Caco-2 (cell line): ENCODE data around the gene HLA-G. TPM values are rescaled to one million over a fixed set of nuclear protein-coding genes. Genes with fewer than 3 reads are reported as not detected.

Experiments used
- total RNA-seq: library from RNA; stranded (reverse); gene quantifications from 2 replicates; pipeline ENCODE4 v1.2.3, GENCODE V29; 2022

Gene HLA-G
- total RNA-seq, 1 experiment from 2014 or later = not detected

Other genes with a start within 250 kb of the HLA-G start
- gene OR2H2, start 242.7 kb upstream of the HLA-G start, total RNA-seq = not detected in 2 replicates
- 3.3 and 4.1 TPM in 2 replicates for gene GABBR1, start 194.6 kb upstream of the HLA-G start, total RNA-seq
- gene MOG, start 170.7 kb upstream of the HLA-G start, total RNA-seq = not detected in 2 replicates
- not detected in 2 replicates for gene ZFP57, start 146.7 kb upstream of the HLA-G start, total RNA-seq
- 4.4 and 4.7 TPM in 2 replicates for gene HLA-F, start 104.4 kb upstream of the HLA-G start, total RNA-seq
- 192 and 198 TPM in 2 replicates for gene HLA-A, start 114.7 kb downstream of the HLA-G start, total RNA-seq
- gene POLR1H, start 233.4 kb downstream of the HLA-G start, total RNA-seq = 26.1 and 27.6 TPM in 2 replicates
- 35.5 and 35.6 TPM in 2 replicates for gene PPP1R11, start 239.4 kb downstream of the HLA-G start, total RNA-seq
- gene RNF39, start 247.9 kb downstream of the HLA-G start, total RNA-seq = 0.23 and 0.37 TPM in 2 replicates